Smooth muscle cell (in vitro differentiated cells): Measurements from ENCODE around the gene CD36. TPM values are rescaled to one million over a fixed set of nuclear protein-coding genes. Genes with fewer than 3 reads are reported as not detected.

Experiments used
- DNase-seq: peaks from one replicate; lab custom pipeline; 2025; ENCODE audit not compliant: unreplicated experiment; lab: John Stamatoyannopoulos, UW
- H2AFZ ChIP-seq: fragments of 200-600 bp; sonication (generic); 2 replicates; pipeline ENCODE4 v1.6.0; 2016; ENCODE audit warnings: antibody characterized with exemption, low read depth, mild to moderate bottlenecking
- H3F3A ChIP-seq: fragments of 200-600 bp; sonication (generic); 2 replicates; pipeline ENCODE4 v1.6.0; 2017; ENCODE audit warnings: antibody characterized with exemption, low read depth
- H3K27ac ChIP-seq: fragments of 200-600 bp; sonication (generic); 2 replicates; pipeline ENCODE4 v1.5.1; 2016; ENCODE audit warnings: low read depth, mild to moderate bottlenecking
- H3K27me3 ChIP-seq: fragments of 200-600 bp; sonication (generic); 2 replicates; pipeline ENCODE4 v1.6.1; 2016; ENCODE audit warnings: low read depth, mild to moderate bottlenecking
- H3K36me3 ChIP-seq: fragments of 200-600 bp; sonication (generic); 2 replicates; pipeline ENCODE4 v1.5.1; 2016; ENCODE audit warnings: low read depth
- H3K4me1 ChIP-seq: fragments of 200-600 bp; sonication (generic); 2 replicates; pipeline ENCODE4 v1.5.1; 2016; ENCODE audit warnings: low read depth
- H3K4me2 ChIP-seq: fragments of 200-600 bp; sonication (generic); 2 replicates; pipeline ENCODE4 v1.6.0; 2016; ENCODE audit warnings: mild to moderate bottlenecking
- H3K4me3 ChIP-seq: fragments of 200-600 bp; sonication (generic); 2 replicates; pipeline ENCODE4 v1.5.1; 2016; ENCODE audit warnings: mild to moderate bottlenecking
- H3K79me2 ChIP-seq: fragments of 200-600 bp; sonication (generic); 2 replicates; pipeline ENCODE4 v1.6.0; 2016; ENCODE audit warnings: low read depth, mild to moderate bottlenecking
- H3K9ac ChIP-seq: fragments of 200-600 bp; sonication (generic); 2 replicates; pipeline ENCODE4 v1.6.0; 2016; ENCODE audit warnings: low read depth
- H3K9me3 ChIP-seq: fragments of 200-600 bp; sonication (generic); replicated peaks from 2 replicates; pipeline ENCODE4 v1.5.1; 2016; ENCODE audit warnings: low read depth
- H4K20me1 ChIP-seq: fragments of 200-600 bp; sonication (generic); 2 replicates; pipeline ENCODE4 v1.6.0; 2016; ENCODE audit warnings: low read depth
- WGBS: methylation state at CpG from one replicate; pipeline ENCODE4 v1.1.7; 2016; ENCODE audit warnings: low lambda C conversion rate; 5-methylcytosine and 5-hydroxymethylcytosine counted together
- polyA plus RNA-seq: library from polyadenylated mRNA; unstranded; fragments of >200 nt; fragmentation: Nextera tagmentation; extraction: Ambion mirVana; gene quantifications from 2 replicates; pipeline ENCODE4 v1.2.1, GENCODE V29; 2016
- total RNA-seq: library from RNA; depleted of rRNA; stranded (reverse); fragments of >200 nt; gene quantifications from 2 replicates; pipeline ENCODE4 v1.2.3, GENCODE V29; 2014
- TF ChIP-seq, protein P1 (sequence below): fragments of 200-600 bp; sonication (generic); IDR thresholded peaks from 2 replicates; pipeline ENCODE4 v1.5.1; 2017; ENCODE audit warnings: borderline replicate concordance, mild to moderate bottlenecking, antibody characterized with exemption; ENCODE audit not compliant: insufficient read depth, poor library complexity, severe bottlenecking

Gene CD36
- total and polyA plus RNA-seq, 2 experiments from 2014 or later = 0.64 to 2.8 TPM

DNA sequence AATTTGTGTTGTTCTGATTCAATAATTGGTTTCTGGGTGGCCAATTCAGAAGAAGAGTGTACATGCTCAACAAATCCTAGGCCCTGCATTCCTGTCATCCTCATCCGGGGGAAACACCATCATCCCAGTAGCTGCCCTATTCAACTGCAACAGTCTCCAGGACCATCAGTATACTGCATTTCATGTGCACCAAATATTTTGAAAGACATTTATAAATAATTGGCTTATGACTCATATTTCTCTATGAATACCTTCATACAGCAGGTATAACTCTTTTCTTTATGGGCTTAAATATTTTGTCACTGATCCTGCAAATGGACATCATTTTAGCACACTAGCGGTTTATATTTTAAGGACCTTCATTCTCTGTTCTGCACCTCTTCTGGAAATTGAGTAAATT lies 38.0 kb downstream of the CD36 start:
- DNase-seq = no peak
- WGBS = 93% methylated on average over 2 of the region's 2 CpGs
- TF ChIP-seq, protein P1, sequence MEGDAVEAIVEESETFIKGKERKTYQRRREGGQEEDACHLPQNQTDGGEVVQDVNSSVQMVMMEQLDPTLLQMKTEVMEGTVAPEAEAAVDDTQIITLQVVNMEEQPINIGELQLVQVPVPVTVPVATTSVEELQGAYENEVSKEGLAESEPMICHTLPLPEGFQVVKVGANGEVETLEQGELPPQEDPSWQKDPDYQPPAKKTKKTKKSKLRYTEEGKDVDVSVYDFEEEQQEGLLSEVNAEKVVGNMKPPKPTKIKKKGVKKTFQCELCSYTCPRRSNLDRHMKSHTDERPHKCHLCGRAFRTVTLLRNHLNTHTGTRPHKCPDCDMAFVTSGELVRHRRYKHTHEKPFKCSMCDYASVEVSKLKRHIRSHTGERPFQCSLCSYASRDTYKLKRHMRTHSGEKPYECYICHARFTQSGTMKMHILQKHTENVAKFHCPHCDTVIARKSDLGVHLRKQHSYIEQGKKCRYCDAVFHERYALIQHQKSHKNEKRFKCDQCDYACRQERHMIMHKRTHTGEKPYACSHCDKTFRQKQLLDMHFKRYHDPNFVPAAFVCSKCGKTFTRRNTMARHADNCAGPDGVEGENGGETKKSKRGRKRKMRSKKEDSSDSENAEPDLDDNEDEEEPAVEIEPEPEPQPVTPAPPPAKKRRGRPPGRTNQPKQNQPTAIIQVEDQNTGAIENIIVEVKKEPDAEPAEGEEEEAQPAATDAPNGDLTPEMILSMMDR = no peak

GRCh38 chr7:80677629-80678028 lies 39.2 kb downstream of the CD36 start:
- H3K4me2 ChIP-seq = no peak overlapping the region
- DNase-seq = no peak
- H3K4me3 ChIP-seq = no peak overlapping the region
- WGBS = 89% methylated on average over 1 of the region's 1 CpG
- no peaks in the 10 kb centered on the region for H4K20me1 ChIP-seq
- H3K36me3 ChIP-seq = no peaks in the 10 kb centered on the region
- no peaks in the 10 kb centered on the region for H3K9me3 ChIP-seq
- H3K79me2 ChIP-seq = no peaks in the 10 kb centered on the region
- H3K27ac ChIP-seq = no peak overlapping the region
- TF ChIP-seq, protein P1 = no peak
- no peaks in the 10 kb centered on the region for H3K27me3 ChIP-seq
- H3F3A ChIP-seq = no peaks in the 10 kb centered on the region
- H3K9ac ChIP-seq = no peak overlapping the region
- H2AFZ ChIP-seq = no peak overlapping the region
- H3K4me1 ChIP-seq = no peaks in the 10 kb centered on the region

More for the DNA sequence above, 38.0 kb downstream of the CD36 start:
- no peaks in the 10 kb centered on the region for H3K79me2 ChIP-seq
- no peaks in the 10 kb centered on the region for H3F3A ChIP-seq
- H3K4me3 ChIP-seq = no peak overlapping the region
- no peak overlapping the region for H3K27ac ChIP-seq
- H3K36me3 ChIP-seq = no peaks in the 10 kb centered on the region
- H3K9me3 ChIP-seq = no peaks in the 10 kb centered on the region
- H2AFZ ChIP-seq = no peak overlapping the region
- H3K27me3 ChIP-seq = no peaks in the 10 kb centered on the region
- no peak overlapping the region for H3K9ac ChIP-seq
- no peaks in the 10 kb centered on the region for H3K4me1 ChIP-seq
- no peak overlapping the region for H3K4me2 ChIP-seq
- no peaks in the 10 kb centered on the region for H4K20me1 ChIP-seq

- H3K36me3 ChIP-seq = no peaks in the 10 kb centered on the region
- H3K79me2 ChIP-seq = no peaks in the 10 kb centered on the region
- H3K4me3 ChIP-seq = no peak overlapping the region
- no peak overlapping the region for H2AFZ ChIP-seq
- no peak overlapping the region for H3K9ac ChIP-seq
- no peaks in the 10 kb centered on the region for H3F3A ChIP-seq
- H3K4me1 ChIP-seq = no peaks in the 10 kb centered on the region
- no peaks in the 10 kb centered on the region for H3K9me3 ChIP-seq
- DNase-seq = no peak
- no peak overlapping the region for H3K4me2 ChIP-seq
- H3K27me3 ChIP-seq = no peaks in the 10 kb centered on the region
- H3K27ac ChIP-seq = no peak overlapping the region
- 90% methylated on average over 8 of the region's 8 CpGs for WGBS
- no peaks in the 10 kb centered on the region for H4K20me1 ChIP-seq
- TF ChIP-seq, protein P1 = no peak
These were observed 40.3 kb downstream of the CD36 start for GRCh38 chr7:80678707-80679106.
